GM21717 (cell line): ENCODE results near the gene SMYD4.
"Not testable (repeated sequence)": the region's sequence is repeated elsewhere in the genome, so short reads cannot be mapped to it uniquely, and the experiment has no call there.

Source experiments
- ATAC-seq: cut with Tn5 transposase; IDR thresholded peaks from one replicate; pipeline ENCODE4 v1.9.1; 2021; ENCODE audit warnings: mild to moderate bottlenecking, moderate library complexity; ENCODE audit not compliant: unreplicated experiment

The SMYD4 gene, protein sequence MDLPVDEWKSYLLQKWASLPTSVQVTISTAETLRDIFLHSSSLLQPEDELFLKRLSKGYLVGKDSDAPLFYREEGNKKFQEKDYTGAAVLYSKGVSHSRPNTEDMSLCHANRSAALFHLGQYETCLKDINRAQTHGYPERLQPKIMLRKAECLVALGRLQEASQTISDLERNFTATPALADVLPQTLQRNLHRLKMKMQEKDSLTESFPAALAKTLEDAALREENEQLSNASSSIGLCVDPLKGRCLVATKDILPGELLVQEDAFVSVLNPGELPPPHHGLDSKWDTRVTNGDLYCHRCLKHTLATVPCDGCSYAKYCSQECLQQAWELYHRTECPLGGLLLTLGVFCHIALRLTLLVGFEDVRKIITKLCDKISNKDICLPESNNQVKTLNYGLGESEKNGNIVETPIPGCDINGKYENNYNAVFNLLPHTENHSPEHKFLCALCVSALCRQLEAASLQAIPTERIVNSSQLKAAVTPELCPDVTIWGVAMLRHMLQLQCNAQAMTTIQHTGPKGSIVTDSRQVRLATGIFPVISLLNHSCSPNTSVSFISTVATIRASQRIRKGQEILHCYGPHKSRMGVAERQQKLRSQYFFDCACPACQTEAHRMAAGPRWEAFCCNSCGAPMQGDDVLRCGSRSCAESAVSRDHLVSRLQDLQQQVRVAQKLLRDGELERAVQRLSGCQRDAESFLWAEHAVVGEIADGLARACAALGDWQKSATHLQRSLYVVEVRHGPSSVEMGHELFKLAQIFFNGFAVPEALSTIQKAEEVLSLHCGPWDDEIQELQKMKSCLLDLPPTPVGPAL

DNA sequence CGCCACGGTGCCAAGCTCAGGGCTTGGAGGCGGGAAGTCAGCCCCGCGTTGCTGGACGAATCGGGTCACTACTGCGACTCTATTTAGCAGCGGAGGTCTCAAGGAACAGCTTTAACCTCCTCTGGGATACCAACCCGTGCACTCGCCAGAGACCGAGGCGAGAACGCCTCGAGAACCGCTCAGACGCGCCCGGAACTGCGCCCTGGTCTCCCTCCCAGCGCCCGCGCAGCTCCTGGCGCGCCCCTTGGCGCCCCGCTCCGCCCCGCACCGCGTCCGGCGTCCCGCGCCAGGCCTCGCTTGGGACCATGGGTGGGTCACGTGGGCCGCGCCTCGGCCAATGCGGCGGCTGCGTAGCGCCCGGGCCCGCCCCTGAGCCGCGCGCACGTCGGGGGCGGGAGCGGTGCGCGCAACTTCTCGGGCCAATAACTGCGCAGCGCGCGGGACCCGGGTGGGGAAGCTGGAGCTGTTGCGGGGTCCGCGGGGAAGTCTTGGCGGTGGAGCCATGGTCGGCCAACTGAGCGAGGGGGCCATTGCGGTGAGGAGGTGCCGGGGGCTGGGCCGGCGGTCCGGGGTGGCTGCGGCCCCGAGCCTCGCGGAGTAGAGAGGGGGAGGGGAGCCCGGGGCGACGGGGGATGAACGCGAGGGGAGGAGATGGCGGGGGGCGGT lies at the start of gene SMYD4, which contains the start of gene RPA1:
SMYD4 (minus strand) TSS at position 311 of the 666 bp plus-strand sequence. CDS start 1,908 bp downstream, outside the sequence.
RPA1 (plus strand) TSS at position 414 of the 666 bp plus-strand sequence; CDS start at position 503, 89 bp downstream.
- peak; percentile 68 for ATAC-seq

DNA sequence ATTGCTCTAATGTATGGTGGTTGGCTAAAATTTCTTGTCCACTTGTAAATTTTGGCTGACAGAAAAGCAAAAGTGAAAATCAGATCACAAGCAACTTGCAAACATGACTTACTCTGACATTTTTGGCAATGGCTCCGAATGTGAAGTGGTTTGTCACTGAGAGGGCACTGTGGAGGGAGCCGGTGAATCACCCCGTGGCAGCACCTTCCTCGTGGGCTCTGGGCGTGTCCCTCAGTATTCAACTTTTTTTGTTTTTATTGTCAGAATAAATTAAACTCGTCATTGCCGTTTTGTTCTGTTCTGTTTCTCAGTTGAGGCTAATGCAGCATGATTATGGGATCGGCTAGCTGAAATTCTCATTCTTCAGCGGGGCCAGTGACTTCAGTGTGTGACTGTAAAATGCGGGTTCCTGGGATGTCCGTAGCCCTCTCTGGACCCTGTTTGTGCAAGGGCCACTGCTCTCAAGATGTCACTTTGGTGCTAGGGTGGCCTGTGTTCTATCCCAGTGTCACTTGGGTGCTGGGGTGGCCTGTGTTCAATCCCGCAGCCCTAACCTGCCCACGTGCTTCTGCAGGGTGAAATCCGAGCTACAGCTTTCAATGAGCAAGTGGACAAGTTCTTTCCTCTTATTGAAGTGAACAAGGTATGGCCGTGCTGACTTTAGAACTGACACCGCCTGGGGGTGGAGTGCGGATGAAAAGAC lies 48.9 kb upstream of the SMYD4 start:
- ATAC-seq: no peak

DNA sequence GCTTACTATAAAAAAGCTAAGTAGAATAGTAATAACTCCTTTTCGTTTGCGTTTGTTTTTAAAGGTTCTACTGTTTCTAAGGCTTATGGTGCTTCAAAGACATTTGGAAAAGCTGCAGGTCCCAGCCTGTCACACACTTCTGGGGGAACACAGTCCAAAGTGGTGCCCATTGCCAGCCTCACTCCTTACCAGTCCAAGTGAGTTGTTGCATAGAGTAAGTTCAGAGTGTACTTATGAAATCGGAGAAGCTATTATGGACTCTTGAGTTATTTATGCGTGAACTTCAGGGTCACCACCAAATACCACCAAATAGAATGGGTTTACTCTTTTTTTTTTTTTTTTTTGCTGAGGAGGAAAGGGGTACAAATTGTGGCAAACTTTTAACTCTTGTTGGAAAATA lies 45.9 kb upstream of the SMYD4 start:
- ATAC-seq: no peak

DNA sequence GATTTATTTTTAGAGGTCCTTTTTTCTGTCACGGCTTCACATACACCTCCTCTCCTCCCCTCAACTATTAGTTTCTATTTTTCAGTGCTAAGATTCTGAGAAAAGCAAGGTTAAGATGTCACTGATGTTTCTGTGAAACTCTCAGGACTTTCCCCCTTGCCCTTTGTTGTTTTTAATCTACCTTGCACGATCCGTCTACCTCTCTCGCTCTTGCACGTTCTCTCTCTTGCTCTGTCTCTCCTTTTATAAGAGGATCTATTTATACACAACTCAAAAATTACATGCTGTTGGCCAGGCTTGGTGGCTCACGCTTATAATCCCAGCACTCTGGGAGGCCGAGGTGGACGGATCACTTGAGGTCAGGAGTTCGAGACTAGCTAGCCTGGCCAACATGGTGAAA lies 43.7 kb upstream of the SMYD4 start:
- ATAC-seq: no peak

DNA sequence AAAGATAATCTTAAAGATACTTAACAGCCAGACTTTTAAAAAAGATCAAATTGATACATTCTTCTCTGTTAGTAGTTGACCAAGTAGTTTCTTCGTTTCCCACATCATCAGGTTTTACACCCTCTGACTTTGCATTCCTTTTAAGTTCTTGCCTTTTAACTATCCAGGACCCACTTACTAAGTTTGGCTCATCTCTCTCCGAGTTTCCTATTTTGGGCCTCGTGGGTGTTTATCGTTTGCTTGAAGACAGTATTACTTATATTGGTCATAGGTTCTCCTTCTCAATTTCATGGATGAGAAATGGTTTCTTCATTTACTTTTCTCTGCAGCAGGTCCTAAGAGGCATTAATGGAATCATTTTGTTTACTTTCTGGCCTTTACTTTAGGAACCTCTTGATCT lies 43.3 kb upstream of the SMYD4 start:
- no peak for ATAC-seq

DNA sequence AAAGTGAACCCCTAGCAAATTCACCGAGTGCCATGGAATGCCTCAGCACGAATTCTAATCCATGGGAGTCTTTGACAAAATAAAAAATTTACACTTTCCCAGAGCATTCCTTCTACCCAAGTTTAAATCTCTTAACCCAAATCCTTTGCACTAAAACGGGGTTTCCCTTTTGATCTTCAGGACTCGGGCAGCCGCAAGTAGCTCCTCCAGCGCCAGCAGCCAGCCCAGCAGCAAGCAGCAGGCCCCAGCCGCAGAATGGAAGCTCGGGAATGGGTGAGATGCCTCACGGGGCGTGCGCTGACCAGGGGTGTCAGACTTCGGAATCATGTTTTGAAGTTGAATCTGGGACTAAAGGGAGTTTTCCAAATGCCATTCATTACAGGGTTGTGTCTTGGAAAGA lies 42.6 kb upstream of the SMYD4 start:
- no peak for ATAC-seq

DNA sequence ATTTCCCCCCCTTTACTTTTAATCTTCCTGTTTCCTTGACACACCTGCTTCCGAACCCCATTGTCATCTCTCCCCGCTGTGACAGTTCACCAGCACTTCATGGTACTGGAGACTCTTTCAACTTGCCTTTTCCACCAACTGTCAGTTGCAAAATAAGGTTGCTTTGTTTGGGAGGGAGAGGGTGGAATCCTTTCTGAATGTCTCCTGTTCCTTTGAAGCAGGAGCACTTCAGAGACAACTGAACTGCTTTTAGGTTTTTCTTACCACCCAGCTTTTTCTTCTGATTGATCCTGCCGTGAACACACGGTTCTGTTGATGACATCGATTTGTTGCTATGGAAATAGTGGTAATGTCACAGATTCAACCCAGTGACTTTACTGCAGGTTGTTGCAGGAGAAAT lies 42.1 kb upstream of the SMYD4 start:
- no peak for ATAC-seq

DNA sequence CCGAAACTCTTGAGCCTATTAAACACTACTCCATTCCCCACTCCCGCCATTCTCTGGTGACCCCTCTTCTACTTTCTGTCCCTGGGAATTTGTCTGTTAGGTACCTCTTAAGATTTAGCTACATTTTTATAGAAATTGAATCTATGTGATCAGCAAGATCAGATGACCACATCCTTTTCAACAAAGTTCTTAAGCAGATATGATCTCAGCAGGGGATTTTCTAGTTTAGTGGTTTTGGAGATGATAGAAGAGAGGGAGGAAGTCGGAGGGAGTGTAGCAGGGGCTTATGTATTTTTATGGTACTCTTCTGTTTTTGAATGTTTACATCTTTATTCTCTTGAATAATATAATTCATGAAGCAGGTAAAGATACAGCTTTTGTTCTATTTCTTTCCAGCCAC lies 40.9 kb upstream of the SMYD4 start:
- ATAC-seq: no peak

DNA sequence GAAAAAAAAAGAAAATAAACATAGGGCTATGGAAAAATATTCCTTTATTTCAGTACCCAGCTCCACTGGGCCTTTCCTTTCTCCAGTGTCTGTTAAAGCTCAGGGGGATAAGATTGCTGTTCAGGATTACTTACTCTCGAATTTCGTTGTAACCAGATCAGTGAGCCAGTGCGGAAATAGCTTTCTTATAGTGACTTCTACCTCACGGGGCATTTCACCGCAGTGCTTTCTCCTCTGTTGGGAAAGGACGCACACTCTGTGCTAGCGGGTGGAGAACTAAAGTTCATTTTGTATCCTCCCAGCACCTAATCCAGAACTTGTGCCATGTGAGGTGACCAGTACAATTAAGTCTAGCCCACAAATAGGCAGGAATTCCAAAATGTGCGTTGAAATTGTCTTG lies 38.4 kb upstream of the SMYD4 start:
- no peak for ATAC-seq

DNA sequence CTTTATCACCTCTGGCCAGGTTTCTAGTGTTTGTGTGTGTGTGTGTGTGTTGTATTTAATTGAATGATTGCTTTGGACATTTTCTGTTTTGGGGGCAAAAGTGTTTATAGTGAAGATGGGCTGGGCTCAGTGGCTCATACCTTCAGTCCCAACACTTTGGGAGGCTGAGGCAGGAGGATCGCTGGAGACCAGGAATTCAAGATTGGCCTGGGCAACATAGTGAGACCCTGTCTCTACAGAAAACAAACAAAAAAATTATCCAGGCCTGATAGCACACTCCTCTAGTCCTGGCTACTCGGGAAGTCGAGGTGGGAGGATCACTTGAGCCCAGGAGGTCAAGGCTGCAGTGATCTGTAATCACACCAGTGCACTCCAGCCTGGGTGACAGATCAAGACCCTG lies 37.6 kb upstream of the SMYD4 start:
- no peak for ATAC-seq

DNA sequence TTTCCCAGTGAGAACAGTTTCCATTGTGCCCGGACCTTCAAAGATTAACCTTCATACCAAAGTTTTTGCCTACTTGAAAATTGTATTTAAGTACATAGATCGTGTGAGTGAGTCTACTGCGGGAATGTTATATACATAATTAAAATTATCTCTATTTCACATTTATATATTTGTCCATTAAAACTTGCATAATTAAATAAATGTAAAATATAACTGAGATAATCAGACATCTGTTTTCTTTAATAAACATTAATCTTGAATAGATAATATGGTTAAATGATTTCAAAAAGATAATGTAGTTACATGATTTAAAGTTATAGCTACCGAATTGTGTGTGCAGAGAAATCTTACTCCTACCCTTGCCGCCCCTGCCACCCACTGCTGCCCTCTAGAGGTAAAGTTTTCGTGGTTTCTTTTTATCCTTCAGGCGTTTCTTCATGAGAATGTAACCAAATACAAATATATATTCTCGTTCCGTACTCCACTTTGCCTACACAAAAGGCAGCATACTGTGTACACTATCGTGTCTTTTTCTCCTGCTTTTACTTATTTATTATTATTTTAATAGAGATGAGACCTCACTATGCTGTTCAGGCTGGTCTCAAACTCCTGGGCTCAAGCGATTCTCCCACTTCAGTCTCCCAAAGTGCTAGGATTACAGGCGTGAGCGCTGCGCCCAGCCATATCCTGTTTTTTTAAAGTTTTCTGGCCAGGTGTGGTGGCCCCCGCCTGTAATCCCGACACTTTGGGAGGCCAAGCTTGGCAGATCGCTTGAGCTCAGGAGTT lies 35.7 kb upstream of the SMYD4 start:
- no peak for ATAC-seq

DNA sequence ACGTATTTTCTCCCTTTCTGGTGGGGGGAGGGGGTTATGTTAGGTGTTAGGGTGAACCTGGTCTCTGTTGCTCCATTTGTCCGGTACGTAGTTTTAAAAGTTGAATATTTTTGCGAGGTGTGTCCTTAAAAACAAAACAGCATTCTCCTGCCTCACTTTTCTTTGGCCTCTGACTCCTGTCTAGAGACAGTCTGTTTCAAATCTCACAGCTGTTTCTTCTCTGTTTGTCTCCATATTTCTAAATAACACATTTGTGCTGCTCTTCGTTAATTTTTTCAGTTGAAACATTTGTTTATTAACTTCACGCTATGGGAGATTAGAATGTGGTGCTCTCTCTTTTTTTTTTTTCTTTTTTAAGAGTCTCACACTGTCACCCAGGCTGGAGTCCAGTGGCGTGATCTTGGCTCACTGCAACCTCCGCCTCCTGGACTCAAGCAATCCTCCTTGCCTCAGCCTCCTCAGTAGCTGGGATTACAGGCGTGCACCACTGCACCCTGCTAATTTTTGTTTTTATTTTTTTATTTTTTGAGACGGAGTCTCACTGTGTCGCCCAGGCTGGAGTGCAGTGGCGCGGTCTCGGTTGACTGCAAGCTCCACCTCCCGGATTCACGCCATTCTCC lies 31.8 kb upstream of the SMYD4 start:
- no peak for ATAC-seq

DNA sequence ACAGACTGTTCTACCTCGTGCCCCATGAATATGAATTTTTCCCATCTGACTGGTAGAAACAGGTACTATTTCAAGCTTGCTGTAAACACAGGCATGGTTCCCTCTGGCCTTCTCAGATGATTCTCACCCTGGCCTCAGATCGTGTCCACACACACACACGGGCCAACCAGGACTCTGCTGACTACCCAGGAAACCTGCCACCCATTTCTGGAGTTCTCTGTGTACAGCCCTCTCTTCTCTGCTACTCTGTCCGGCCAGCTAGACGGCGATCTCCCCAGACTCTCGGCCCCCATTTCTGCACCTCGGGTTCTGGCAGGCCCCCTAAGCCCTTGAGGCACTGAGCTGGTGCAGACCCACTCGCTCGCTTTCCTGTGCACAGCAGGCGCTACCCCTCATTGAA lies 31.3 kb upstream of the SMYD4 start:
- no peak for ATAC-seq

DNA sequence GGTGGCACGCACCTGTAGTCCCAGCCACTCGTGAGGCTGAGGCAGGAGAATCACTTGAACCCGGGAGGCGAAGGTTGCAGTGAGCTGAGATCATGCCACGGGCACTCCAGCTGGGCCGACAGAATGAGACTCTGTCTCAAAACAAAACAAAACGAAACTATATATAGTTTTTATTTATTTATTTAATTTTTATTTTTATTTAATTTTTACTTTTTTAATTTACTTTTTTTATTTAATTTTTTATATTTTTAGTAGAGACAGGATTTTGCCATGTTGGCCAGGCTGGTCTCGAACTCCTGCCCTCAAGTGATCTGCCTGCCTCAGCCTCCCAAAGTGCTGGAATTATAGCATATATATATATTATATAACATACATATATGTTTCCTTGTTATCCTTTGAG lies 26.8 kb upstream of the SMYD4 start:
- ATAC-seq: not testable (repeated sequence)

DNA sequence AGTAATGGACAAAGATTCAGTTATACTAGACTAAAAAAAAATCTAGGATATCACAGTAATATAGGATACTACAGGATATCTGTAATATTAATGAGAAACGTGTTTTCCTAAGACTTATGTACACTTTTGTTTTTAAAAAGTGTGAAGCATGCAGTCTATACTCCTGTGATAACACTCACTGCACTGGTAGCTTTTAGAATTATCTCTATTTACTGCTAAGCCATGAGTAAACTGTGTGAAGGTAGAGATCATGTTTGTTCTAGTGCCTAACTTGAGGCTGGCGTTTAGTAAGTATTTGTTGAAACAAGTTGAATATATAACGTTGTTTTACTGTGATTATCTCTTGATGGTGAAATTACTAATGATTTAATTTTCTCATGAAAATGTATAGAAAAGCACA lies 24.0 kb upstream of the SMYD4 start:
- no peak for ATAC-seq

DNA sequence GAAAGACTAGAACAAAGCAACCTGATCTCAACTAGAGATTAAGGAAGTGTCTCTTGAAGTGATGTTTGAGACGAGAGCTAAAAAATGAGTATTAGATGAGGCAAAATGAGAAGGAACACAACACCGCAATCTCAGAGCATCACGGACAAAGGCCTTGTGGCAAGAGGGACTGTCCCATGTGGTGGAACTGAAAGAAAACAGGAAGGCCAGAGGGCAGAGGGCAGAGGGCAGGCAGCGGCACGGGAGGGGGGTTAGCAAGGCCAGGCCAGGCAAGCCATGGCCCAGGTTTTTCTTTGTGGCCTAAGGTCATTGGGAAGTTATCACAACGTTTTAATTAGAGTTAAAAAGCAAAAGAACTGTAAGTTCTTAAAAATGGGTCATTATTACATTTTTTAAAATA lies 22.6 kb upstream of the SMYD4 start:
- no peak for ATAC-seq

DNA sequence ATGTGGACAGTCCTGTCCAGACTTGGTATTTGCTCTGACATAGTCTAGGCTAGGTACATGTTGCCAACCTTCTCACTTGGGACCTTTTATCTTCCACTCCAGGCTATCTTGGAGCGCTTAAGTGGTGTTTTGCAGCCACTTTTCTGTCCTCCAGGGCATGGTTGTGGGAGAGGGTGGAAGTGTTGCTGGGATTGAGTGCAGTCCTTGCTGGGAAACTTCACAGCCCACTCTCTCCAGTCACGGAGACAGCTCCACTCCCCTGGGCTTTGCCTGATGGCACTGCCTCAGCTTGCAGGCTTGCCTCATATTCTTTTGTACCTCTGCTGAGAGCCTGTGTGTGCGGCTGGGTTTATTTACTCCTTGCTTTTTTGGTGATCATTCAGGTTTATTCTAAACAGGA lies 17.5 kb upstream of the SMYD4 start:
- no peak for ATAC-seq

DNA sequence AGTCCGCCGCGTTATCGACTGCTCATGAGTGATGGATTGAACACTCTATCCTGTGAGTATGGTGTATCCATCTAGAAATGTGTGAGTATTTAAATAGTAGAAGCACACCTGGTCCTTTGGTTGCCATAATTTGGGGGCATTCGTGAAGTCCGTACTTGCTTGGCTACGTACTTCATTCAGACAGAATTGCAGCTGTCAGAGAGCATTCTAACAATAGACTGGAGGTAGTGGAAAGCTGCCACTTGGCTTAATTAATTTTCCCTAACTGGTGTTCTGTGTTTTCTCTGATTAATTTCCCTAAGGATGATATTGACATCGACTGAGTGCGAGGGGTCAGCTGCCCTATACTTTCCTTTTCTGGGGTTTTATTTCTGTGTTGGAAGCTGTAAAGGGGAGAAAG lies 14.2 kb upstream of the SMYD4 start:
- no peak for ATAC-seq

DNA sequence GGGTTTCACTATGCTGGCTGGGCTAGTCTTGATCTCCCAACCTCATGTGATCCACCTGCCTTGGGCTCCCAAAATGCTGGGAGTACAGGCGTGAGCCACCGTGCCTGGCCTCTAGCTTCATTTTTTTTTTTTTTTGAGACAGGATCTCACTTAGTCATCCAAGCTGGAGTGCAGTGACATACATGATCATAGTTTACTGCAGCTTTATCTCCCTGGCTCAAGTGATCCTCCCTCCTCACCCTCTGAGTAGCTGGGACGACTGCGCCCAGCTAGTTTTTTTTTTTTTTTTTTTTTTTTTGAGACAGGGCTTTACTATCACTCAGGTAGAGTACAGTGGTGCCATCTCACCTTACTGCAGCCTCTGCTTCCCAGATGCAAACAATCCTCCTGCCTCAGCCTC lies 9.8 kb upstream of the SMYD4 start:
- ATAC-seq: no peak
